Ovary (tissue), 3 donors: ENCODE data around the gene PHACTR1.

ENCODE experiments used
- CTCF ChIP-seq, 3 donors: fragments of 450-650 bp in 2 of 3; fragments of 200-600 bp in 1 of 3; IDR thresholded peaks; one replicate each; pipeline versions ENCODE4 v1.5.1 to v1.8.0; 2016 to 2022; ENCODE audit warnings: antibody characterized with exemption in 3 of 3, mild to moderate bottlenecking in 1 of 3
- EP300 ChIP-seq: sonication (generic); formaldehyde crosslinking; IDR thresholded peaks from one replicate; pipeline ENCODE4 v1.6.1; 2017; ENCODE audit warnings: antibody characterized with exemption
- POLR2A ChIP-seq: fragments of 450-650 bp; IDR thresholded peaks from one replicate; pipeline ENCODE4 v1.6.1; 2017; ENCODE audit warnings: antibody characterized with exemption, mild to moderate bottlenecking, moderate library complexity
- donor health status: DM: no; HTN: no; CAD: no.

- TF ChIP-seq CTCF (IDR thresholded peaks at IDR 0.05) (no peak), EP300 (no peak), POLR2A (no peak)
Observed at GRCh38 chr6:12798326-12798725, 81.8 kb downstream of the PHACTR1 start.
